ENCODE results near the gene ABCB11.
"Not testable (repeated sequence)": the region's sequence is repeated elsewhere in the genome, so short reads cannot be mapped to it uniquely, and the experiment has no call there.

ABCB11 gene

GRCh38 chr2:168969865-168970264, 61.3 kb downstream of the ABCB11 start:
- DNase-seq = no peak

GRCh38 chr2:168968342-168968741, 62.8 kb downstream of the ABCB11 start:
- no peak for DNase-seq

GRCh38 chr2:168964251-168964807, 66.8 kb downstream of the ABCB11 start:
- no peak for DNase-seq

GRCh38 chr2:168962636-168963035, 68.5 kb downstream of the ABCB11 start:
- no peak for DNase-seq

GRCh38 chr2:168961450-168962229, 69.5 kb downstream of the ABCB11 start:
- DNase-seq = peak; percentile 49

GRCh38 chr2:168956392-168956791, 74.7 kb downstream of the ABCB11 start:
- no peak for DNase-seq

GRCh38 chr2:168955321-168955720, 75.8 kb downstream of the ABCB11 start:
- no peak for DNase-seq

- DNase-seq = no peak
Observed at GRCh38 chr2:168954256-168954655, 76.9 kb downstream of the ABCB11 start.

- DNase-seq = no peak
Observed at GRCh38 chr2:168952424-168952823, 78.7 kb downstream of the ABCB11 start.

GRCh38 chr2:168951871-168952270, 79.3 kb downstream of the ABCB11 start:
- DNase-seq = no peak

GRCh38 chr2:168949324-168949723, 81.8 kb downstream of the ABCB11 start:
- DNase-seq = no peak

- DNase-seq = no peak
Observed at GRCh38 chr2:168948621-168949212, 82.4 kb downstream of the ABCB11 start.

- DNase-seq = no peak
Observed at GRCh38 chr2:168945508-168945907, 85.6 kb downstream of the ABCB11 start.

- no peak for DNase-seq
Observed at GRCh38 chr2:168944065-168944464, 87.1 kb downstream of the ABCB11 start.

- DNase-seq = no peak
Observed at GRCh38 chr2:168941297-168941696, 89.8 kb downstream of the ABCB11 start.

GRCh38 chr2:168939918-168940317, 91.2 kb downstream of the ABCB11 start:
- no peak for DNase-seq

GRCh38 chr2:168939061-168939460, 92.1 kb downstream of the ABCB11 start:
- no peak for DNase-seq

- no peak for DNase-seq
Observed at GRCh38 chr2:168935810-168936581, 95.1 kb downstream of the ABCB11 start.

GRCh38 chr2:168934826-168935225, 96.3 kb downstream of the ABCB11 start:
- DNase-seq = no peak

GRCh38 chr2:168932174-168932573, 99.0 kb downstream of the ABCB11 start:
- DNase-seq = not testable (repeated sequence)

GRCh38 chr2:168930242-168930641, 100.9 kb downstream of the ABCB11 start:
- no peak for DNase-seq

GRCh38 chr2:168929031-168929430, 102.1 kb downstream of the ABCB11 start:
- DNase-seq = no peak

GRCh38 chr2:168928113-168928831, 102.9 kb downstream of the ABCB11 start:
- no peak for DNase-seq
